GM12801 (cell line): ENCODE data around the gene UPK3A.

Source experiments
- TF ChIP-seq, protein P1 (sequence below): IDR thresholded peaks from one replicate; pipeline ENCODE4 v1.5.1; 2011; ENCODE audit warnings: control low read depth; ENCODE audit not compliant: insufficient read length; ENCODE audit errors: extremely low read depth

Gene UPK3A

DNA sequence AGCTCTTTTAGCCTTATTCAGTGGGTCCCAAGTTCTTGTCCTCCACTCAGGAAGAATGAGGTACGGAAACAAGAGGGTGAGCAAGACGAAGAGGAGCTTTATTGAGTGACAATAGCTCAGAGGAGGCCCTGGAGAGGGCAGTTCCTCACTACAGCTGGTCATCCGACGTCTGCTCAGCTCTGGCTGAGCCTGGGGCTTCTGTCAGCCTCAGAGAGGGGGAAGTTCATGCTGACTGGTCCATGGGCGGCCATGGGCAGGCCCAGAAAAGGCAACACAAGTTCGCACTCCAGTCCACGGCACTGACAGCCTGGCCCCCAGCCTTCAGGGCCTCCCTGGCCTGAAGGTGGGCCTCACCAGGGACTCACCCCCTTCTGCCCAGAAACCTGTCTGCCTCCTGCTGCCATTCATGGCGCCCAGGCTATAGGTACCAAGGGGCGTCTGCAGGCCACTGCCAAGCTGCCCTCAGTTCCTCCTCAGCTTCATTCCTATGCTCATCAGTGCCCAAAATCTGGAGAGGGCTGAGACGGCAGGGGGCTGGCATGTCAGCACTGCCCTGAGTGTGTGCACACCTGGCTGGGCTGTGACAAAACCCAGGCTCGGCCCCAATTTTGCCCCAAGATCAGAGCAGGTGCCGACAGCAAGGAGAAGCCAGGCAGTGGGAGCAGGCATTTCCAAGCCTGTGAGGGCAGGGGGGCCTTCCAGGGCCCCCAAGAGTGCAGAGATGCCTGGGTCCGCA, 22.4 kb upstream of the UPK3A start:
- TF ChIP-seq, protein P1, sequence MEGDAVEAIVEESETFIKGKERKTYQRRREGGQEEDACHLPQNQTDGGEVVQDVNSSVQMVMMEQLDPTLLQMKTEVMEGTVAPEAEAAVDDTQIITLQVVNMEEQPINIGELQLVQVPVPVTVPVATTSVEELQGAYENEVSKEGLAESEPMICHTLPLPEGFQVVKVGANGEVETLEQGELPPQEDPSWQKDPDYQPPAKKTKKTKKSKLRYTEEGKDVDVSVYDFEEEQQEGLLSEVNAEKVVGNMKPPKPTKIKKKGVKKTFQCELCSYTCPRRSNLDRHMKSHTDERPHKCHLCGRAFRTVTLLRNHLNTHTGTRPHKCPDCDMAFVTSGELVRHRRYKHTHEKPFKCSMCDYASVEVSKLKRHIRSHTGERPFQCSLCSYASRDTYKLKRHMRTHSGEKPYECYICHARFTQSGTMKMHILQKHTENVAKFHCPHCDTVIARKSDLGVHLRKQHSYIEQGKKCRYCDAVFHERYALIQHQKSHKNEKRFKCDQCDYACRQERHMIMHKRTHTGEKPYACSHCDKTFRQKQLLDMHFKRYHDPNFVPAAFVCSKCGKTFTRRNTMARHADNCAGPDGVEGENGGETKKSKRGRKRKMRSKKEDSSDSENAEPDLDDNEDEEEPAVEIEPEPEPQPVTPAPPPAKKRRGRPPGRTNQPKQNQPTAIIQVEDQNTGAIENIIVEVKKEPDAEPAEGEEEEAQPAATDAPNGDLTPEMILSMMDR: no peak

DNA sequence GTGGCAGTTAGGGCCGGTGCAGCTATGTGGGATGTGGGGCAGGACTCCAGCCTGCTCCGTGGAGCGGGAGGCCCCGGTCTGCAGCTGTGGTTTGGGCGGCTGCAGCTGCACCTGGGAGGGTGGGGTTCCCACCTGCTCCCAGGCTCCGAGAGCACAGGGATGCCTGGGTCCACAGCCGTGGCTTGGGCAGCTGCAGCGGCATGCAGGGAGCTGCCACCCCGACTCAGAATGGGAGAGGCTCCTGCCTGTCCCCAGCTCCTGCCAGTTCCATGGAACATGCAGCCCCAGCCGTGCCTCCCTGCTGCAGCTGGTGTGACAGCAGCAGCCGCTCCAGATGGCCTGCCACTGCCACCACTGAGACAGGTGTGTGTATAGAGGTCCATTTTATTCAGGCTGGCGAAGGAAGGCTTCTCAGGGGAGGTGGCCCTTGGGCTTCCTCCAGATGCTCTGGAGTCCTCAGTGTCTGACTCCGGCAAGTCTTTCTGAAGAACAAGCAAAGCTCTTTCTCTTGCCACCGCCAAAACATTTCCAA, 21.8 kb upstream of the UPK3A start:
- TF ChIP-seq, protein P1: no peak

DNA sequence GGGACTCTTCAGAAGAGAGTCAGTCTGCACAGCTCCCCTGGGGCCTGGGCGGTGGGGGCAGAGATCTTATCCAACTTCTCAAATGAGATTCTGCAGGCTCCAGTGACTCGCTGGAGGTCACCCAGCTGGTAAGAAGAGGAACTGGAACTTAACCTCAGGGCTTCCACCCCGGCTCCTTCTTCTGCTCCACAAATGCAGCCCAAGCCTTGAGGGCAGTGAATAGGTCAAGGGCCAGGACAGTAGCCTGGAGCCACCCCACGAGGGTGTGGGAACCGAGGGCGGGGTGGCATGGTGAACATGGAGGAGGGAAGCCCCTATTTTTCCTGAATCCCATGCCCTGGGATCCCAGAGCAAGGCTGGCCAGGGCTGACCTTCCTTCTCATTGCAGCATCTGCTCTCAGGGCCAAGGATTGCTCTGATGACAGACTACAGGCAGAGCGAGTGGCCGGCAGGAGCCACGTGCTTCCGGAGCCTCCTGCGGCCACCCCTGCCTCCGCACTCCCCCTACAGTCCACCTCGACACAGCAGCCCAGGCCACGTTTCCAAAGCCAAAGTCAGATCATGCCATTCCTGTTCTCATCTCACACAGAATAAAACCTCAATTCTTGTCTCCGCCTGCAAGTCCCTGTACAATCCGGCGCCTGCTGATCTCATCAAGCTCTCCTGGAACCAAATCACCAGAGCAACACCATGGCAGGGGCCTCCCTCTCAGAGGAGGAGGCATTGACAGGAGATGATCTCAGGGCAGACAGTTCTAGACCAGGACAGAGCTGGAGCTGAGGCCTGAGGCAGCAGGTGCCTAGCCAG, 21.1 kb upstream of the UPK3A start:
- TF ChIP-seq, protein P1: no peak

DNA sequence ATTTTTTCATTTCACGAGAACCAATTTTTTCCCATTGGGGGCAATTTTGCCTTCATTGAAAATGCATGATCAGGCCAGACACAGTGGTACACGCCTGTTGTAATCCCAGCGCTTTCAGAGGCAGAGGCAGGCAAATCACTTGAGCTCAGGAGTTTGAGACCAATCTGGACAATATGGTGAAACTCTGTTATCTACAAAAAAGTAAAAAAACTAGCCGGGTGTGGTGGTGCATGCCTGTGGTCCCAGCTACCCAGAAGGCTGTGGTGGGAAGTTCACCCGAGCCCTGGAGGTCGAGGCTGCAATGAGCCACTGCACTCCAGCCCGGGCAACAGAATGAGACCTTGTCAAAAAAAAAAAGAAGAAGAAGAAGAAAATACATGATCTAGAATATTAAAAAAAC, 19.2 kb upstream of the UPK3A start:
- TF ChIP-seq, protein P1: no peak

DNA sequence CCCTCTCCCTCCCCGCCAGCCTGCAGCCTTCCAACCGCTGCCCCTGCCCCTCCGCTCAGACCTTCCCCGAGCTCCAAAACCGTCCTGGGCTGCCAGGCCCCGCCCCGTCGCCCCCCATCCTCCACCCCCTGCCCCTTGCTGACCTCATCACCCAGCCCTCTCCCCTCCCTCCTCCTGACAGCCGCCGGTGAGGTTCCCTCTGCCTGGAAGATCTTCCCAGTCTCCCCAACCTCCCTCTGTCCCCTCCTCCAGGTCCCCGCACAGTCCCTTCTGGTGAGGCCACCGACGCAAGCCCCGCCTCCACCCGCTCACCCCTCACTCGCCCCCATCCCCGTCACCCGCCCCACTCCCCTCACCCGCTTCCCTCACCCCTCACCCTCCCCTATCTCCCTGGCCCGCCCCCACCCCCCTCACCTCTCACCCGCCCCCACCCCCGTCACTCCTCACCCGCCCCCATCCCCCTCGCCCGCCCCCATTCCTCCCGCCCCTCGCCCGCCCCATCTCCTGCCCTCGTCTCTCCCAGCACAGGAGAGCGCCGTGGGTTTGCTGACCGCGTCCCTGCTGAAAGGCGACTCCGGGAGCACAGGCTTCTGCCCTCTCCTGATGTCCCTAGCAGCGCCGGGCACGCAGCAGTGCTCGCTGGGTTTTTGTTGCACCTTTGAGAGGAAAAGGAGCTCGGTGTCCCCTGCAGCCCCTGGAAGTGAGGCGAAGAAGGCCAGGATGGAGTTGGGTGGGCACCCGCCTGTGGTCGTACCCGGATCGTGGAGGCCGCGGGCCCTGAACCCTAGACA, 16.4 kb upstream of the UPK3A start:
- TF ChIP-seq, protein P1: no peak

DNA sequence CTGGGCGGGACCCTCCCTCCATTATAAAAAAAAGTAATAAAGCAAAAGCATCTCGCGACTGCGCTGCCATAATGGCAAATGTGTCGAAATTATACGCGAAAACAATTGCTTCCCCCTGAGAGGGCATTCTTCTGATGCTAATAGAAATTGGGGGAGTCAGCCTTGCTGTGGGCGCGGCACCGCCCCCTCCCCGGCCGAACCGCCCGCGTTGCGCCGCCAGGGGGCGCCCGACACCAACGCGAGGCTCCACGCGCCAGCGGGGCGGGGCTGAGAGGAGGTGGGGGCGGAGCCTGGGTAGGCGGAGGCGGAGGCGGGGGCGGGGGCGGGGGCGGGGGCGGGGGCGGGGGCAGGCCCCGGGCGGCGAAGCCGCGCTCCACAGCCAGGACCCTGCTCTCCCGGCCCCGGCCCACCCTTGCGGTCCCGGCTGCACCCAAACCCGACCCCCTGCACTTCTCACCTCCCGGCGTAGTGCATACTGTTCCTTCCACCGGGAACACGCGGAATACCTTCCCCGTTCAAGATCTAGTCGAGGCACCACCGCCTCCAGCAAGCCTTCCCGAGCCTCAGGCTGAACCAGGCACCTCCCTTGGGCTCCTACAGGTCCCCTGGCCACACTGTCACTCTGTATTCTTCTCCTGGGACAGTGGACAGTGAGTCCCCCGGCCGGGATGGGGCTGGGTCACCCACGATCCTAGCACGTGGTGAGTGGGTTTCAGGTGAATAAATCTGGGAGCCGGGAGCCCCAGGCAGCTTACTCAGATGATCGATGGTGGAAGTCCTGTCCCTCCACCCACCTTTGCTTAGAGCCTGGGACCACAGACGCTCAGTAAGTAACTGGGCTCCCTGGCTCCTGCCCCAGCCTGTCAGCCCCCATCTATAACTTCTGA, 15.5 kb upstream of the UPK3A start:
- TF ChIP-seq, protein P1: no peak
